HG03354 (cell line): ENCODE data around the gene IRAG1.

Source experiments
- ATAC-seq: cut with Tn5 transposase; IDR thresholded peaks from one replicate; pipeline ENCODE4 v1.9.1; 2021; ENCODE audit warnings: mild to moderate bottlenecking; ENCODE audit not compliant: unreplicated experiment, poor library complexity, severe bottlenecking

IRAG1 gene

DNA sequence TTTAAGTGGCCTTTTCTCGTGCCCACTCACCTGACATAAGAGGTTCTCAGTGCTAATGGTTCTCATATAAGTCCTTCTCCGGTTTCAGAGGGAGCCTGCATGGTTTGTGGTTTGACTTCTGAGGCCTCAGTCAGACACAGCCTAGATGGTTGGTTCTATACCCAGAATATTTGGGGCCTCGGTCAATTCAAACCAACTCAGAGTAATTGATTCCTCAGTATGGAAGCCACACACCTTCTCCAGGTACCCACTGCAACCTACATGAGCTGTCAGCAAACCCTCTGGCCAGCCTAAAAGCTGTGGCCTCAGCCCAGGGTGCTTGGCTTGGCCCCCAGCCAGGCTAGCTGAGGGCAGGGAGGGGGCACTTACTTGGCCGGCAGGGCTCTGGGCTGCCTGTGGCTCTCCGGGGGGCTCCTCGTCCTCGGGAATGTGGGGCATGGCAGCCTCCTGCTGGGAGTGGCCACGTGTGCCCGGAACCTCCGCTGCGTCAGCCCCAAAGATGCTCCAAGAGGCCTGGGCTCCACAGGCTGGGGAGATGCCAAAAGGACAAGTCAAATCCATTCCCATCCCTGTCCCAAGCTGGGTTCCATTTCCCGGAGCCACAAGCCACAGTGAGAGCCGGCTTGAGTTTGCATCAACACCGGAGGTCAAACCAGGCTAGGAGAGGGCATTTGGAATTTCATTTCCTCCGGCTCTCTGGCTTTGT lies 41.7 kb downstream of the IRAG1 start:
- ATAC-seq: no peak

DNA sequence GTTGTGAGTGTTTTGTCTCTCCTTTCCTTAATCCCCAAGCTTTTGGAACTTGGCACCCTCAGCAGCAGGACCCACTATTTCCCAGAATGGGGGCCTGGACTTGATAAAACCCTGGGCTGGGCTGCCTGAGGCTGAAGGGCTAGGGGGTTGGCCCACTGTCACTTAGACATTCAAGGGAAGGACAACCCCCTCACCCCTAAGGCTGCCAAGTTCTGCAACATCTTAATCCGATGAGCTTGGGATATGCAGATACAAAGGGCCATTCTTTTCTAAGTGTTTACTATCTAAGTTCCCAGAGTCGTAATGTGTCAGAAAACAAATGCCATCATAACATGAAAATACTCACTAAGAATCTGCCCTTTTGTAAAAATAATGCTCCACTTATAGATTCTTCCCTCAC lies 42.9 kb downstream of the IRAG1 start:
- no peak for ATAC-seq

DNA sequence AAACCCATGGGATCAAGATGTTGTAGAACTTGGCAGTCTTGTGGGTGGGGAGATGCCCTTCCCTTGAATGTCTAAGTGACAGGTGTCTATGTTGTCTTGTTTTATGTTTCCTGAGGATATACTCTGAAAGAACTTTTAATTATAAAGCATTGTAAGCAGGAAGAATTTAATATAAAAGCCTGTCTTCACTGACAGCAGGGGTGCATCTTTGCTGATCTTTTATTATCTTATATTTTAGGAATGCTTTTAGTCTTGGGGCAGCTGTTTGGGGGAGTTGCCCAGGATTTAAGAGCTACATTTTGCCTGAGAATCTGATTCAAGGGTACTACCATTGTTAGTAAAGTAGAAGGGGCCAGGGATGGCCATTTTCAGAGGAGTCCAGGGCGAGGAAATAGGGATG lies 43.4 kb downstream of the IRAG1 start:
- no peak for ATAC-seq

DNA sequence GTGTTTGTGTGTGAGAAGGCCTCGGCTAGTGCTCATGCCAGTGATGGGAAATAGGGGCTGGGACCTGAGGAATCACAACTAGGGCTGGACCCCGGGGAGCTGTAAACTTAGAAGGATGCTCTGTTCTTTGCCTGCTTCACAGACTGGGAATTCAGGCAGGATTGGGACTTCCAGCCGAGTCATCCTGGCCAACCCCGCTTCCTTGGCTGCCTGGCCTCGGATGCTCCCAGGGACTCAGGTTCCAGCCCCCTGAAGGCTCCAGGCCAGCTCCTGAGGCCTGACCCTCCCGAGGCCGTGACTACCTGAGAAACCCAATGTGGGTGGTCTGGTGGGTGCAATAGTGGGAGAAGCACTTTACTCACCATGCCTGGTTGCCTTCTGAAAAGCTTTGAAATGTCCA lies 44.7 kb downstream of the IRAG1 start:
- ATAC-seq: no peak

DNA sequence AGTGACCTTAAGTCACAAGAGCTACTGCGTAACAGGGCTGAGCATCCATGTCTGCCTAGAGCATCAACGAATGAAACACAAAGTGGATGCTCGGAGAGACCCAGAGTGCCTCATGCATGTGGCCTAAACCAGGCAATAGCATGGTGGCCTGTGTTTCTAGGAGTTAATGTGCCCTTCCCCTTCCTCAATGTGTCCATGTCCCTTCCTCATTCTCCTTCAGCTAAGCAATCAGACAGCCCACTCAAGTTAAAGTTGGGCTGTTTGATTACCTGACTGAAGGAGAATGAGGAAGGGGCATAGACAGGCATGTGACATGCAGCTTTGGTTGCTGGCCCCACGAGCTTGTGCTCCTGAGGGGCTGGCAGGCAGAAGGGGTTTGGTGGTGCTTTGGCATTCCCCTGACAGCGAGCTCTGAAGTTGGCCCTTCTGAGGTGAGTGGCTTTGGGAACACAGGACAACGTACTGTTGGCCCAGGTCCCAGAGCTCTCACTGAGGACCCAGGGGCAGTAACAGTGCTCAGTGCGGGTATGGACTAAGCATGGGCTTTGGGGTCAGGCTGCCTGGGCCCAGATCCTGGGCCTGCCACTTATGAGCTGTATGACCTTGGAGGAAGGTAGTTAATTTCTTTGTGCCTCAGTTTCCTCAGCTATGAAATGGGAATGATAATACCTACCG lies 46.7 kb downstream of the IRAG1 start:
- no peak for ATAC-seq

DNA sequence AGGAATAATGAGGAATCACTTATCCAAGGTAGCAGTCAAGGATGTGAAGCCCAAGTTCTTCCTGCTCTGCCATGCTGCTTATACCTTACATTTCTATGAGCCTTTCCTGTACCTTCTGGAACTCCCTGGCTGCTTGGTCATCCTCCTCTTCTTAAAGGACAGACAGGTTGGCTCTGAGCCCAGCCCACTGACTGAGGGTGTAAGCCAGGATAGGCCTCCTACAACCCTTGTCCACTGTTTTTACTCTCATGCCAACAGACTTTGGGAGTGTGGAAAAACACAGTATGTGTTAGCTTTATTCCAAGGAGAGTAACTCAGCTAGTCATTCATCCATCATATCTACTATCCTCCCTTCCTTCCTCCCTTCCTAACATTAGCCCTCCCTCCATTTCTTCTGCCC lies 47.5 kb downstream of the IRAG1 start:
- ATAC-seq: no peak

DNA sequence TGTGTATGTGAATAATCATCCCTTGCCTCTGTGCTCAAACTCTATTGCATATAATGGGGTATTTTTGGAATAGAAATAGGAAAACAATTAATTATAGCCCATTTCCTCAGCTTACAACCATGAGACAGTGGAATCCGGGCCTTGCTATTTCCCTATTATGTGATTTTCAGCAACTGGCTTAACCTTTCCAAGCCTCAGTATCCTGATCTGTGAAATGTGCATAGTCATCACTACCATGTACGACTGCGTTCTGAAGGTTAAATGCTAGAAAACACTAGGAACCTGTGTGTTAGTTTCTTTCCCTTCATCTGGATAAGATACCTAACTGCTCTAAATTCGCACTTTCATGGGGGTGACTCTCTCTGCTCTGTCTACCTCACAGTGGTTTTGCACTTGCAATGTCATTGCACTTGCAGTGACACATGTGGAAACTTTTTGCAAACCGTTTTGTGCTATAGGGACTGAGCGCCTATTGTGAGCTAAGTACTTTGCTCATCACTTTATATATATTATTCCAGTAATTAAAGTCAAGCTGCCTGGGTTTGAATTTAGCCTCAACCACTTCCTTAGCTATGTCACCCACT lies 48.3 kb downstream of the IRAG1 start:
- ATAC-seq: no peak
